Gastroesophageal sphincter (tissue), 4 donors: ENCODE measurements around the gene NPW. TPM values are rescaled to one million over a fixed set of nuclear protein-coding genes. Genes with fewer than 3 reads are reported as not detected.

Experiments used
- ATAC-seq: fragments of 150-250 bp; one replicate; pipeline ENCODE4 v1.9.1; 2016; ENCODE audit warnings: mild to moderate bottlenecking, moderate library complexity
- H3K27ac ChIP-seq, 4 donors: fragments of 200-600 bp; sonication (generic) in 3 of 4; 1 replicate in 3 of 4; 2 replicates in 1 of 4; pipeline ENCODE4 v1.5.1; 2016 to 2019
- H3K27me3 ChIP-seq: fragments of 200-600 bp; sonication (generic); one replicate; pipeline ENCODE4 v1.5.1; 2019
- H3K36me3 ChIP-seq, 2 donors: fragments of 200-600 bp; sonication (generic); one replicate each; pipeline ENCODE4 v1.5.1; 2019; ENCODE audit warnings: control low read depth in 1 of 2
- H3K4me1 ChIP-seq, 3 donors: fragments of 200-600 bp; sonication (generic); 1 replicate in 2 of 3; 2 replicates in 1 of 3; pipeline ENCODE4 v1.5.1; 2016 to 2019; ENCODE audit warnings: control low read depth in 2 of 3
- H3K4me3 ChIP-seq, 2 donors: fragments of 200-600 bp; sonication (generic); one replicate each; pipeline ENCODE4 v1.5.1; 2019; ENCODE audit warnings: mild to moderate bottlenecking in 1 of 2, moderate library complexity in 1 of 2
- H3K9me3 ChIP-seq, 3 donors: fragments of 200-600 bp; sonication (generic); one replicate each; pipeline ENCODE4 v1.5.1; 2017 to 2019; ENCODE audit warnings: control low read depth in 2 of 3
- EP300 ChIP-seq: sonication (generic); formaldehyde crosslinking; IDR thresholded peaks from one replicate; pipeline ENCODE4 v1.6.1; 2017; ENCODE audit warnings: antibody characterized with exemption, mild to moderate bottlenecking
- POLR2A ChIP-seq, 2 donors: fragments of 450-650 bp; IDR thresholded peaks; one replicate each; pipeline ENCODE4 v1.6.1; 2017; ENCODE audit warnings: antibody characterized with exemption in 2 of 2, mild to moderate bottlenecking in 2 of 2, moderate library complexity in 1 of 2
- POLR2AphosphoS5 ChIP-seq: sonication (generic); formaldehyde crosslinking; IDR thresholded peaks from one replicate; pipeline ENCODE4 v1.6.1; 2017; ENCODE audit warnings: antibody characterized with exemption
- WGBS, 2 donors: methylation state at CpG; one replicate each; pipeline ENCODE4 v1.1.5; 2018; ENCODE audit warnings: low coverage in 1 of 2; 5-methylcytosine and 5-hydroxymethylcytosine counted together
- total RNA-seq, 4 donors: library from RNA; depleted of rRNA; stranded (reverse); fragments of >200 nt; gene quantifications; one replicate each; pipeline ENCODE4 v1.1.0, GENCODE V29; 2016
- TF ChIP-seq, protein P1 (sequence below), 4 experiments: fragments of 200-600 bp in 2 of 4; fragments of 450-650 bp in 2 of 4; sonication (generic) in 1 of 4; IDR thresholded peaks; one replicate each; pipeline ENCODE4 v1.5.1; 2017 to 2019; ENCODE audit warnings: antibody characterized with exemption in 4 of 4, mild to moderate bottlenecking in 2 of 4, moderate library complexity in 2 of 4

NPW gene
- total RNA-seq, 4 donors from 2014 or later, result not detected

DNA sequence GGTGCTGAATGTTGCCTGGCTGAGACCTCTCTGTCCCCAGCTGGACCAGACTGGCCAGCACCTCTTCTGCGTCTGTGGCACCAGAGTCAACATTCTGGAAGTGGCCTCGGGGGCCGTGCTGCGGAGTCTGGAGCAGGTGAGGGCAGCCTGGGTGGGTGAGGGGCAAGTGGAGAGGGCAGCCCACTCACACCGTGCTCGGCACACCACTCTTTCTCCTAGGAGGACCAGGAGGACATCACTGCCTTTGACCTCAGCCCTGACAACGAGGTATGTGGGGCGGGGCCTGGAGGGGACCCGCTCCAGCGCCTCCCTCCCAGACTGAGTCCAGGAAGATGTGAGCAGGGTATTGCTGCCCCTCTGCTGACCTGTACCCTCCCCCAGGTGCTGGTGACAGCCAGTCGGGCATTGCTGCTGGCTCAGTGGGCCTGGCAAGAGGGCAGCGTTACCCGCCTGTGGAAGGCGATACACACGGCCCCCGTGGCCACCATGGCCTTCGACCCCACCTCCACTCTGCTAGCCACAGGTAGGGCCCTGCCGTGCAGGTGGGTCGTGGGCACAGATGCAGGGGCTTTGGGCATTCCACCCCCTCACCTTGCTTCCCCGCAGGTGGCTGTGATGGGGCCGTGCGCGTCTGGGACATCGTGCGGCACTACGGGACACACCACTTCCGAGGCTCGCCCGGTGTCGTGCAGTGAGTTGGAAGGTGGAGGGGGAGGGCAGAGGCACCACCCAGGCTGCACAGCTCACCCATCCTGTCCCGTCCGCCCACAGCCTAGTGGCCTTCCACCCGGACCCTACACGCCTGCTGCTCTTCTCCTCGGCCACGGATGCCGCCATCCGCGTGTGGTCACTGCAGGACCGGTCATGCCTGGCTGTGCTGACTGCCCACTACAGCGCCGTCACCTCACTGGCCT, 45.2 kb upstream of the NPW start:
- Histone ChIP-seq H3K27me3 (peaks cover 56% of the 10 kb centered on the region), H3K36me3 (peaks cover 0 to 56% of the 10 kb centered on the region in 2 donors), H3K9me3 (no peaks in the 10 kb centered on the region), H3K4me1 (peaks cover 0 to 43% (median 21%) of the 10 kb centered on the region in 3 donors), H3K27ac (no peak overlapping the region), H3K4me3 (no peak overlapping the region)
- TF ChIP-seq POLR2AphosphoS5, result no peak
- TF ChIP-seq EP300, result no peak
- TF ChIP-seq, protein P1, sequence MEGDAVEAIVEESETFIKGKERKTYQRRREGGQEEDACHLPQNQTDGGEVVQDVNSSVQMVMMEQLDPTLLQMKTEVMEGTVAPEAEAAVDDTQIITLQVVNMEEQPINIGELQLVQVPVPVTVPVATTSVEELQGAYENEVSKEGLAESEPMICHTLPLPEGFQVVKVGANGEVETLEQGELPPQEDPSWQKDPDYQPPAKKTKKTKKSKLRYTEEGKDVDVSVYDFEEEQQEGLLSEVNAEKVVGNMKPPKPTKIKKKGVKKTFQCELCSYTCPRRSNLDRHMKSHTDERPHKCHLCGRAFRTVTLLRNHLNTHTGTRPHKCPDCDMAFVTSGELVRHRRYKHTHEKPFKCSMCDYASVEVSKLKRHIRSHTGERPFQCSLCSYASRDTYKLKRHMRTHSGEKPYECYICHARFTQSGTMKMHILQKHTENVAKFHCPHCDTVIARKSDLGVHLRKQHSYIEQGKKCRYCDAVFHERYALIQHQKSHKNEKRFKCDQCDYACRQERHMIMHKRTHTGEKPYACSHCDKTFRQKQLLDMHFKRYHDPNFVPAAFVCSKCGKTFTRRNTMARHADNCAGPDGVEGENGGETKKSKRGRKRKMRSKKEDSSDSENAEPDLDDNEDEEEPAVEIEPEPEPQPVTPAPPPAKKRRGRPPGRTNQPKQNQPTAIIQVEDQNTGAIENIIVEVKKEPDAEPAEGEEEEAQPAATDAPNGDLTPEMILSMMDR (IDR thresholded peaks at IDR 0.05), result no peak
- TF ChIP-seq POLR2A (IDR thresholded peaks at IDR 0.05), result no peak
- no peak for ATAC-seq
- WGBS, 2 donors, result 88% methylated on average over 5 of the region's 42 CpGs; no CpG with 5 or more reads in 1 of the 2 donors

DNA sequence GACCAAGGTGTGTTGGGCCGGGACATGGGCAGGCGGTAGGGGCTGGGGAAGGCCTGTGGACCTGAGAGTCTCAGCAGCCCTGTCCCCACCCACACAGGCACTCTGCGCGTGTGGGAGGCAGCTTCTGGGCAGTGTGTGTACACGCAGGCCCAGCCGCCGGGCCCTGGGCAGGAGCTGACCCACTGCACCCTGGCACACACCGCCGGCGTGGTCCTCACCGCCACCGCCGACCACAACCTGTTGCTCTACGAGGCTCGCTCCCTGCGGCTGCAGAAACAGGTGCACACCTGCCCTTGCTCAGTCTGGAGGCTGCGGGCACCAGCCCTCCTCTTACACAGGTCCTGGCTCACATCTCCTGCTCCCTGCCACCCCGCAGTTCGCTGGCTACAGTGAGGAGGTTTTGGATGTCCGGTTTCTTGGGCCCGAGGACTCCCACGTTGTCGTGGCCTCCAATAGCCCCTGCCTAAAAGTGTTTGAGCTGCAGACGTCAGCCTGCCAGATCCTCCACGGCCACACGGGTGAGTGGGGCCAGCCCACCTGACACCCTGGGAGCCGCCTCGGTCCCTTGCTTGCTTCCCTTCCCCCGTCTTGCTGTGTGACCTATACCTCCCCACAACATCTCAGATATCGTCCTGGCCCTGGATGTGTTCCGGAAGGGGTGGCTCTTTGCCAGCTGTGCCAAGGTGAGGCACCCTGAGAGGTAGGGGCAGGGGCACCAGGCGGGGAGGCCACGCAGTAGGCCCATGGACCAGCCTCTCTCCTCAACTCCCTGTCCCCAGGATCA, 44.0 kb upstream of the NPW start:
- ATAC-seq, result no peak
- Histone ChIP-seq H3K36me3 (peaks cover 0 to 56% of the 10 kb centered on the region in 2 donors), H3K9me3 (no peaks in the 10 kb centered on the region), H3K4me3 (no peak overlapping the region), H3K27ac (no peak overlapping the region), H3K4me1 (peaks cover 0 to 53% (median 21%) of the 10 kb centered on the region in 3 donors), H3K27me3 (peaks cover 68% of the 10 kb centered on the region)
- TF ChIP-seq POLR2A (IDR thresholded peaks at IDR 0.05) (no peak), EP300 (no peak), POLR2AphosphoS5 (no peak)
- TF ChIP-seq, protein P1 (IDR thresholded peaks at IDR 0.05), result no peak
- 80% methylated on average over 3 of the region's 33 CpGs; no CpG with 5 or more reads in 1 of the 2 donors for WGBS, 2 donors

DNA sequence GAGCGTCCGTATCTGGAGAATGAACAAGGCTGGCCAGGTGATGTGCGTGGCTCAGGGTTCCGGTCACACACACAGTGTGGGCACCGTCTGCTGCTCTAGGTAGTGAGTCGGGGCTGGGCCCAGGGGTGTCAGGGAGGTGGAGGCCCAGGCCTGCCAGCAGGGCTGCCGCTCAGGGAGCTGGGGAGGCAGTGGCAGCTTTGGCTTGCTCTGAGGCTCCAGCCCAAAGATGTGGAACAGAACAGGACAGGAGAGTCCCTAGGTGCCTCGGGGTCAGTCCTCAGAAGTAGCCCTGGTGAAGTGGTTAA, 43.4 kb upstream of the NPW start:
- TF ChIP-seq POLR2AphosphoS5, result no peak
- TF ChIP-seq, protein P1 (IDR thresholded peaks at IDR 0.05), result no peak
- TF ChIP-seq POLR2A (IDR thresholded peaks at IDR 0.05), result no peak
- no peak for TF ChIP-seq EP300
- no peak for ATAC-seq
- no peak overlapping the region for H3K27ac ChIP-seq
- H3K4me3 ChIP-seq, result no peak overlapping the region
- no CpG with 5 or more reads among the region's 8 CpGs for WGBS, 2 donors
- peaks cover 0 to 56% of the 10 kb centered on the region in 2 donors for H3K36me3 ChIP-seq
- peaks cover 74% of the 10 kb centered on the region for H3K27me3 ChIP-seq
- no peaks in the 10 kb centered on the region for H3K9me3 ChIP-seq
- peaks cover 0 to 48% (median 18%) of the 10 kb centered on the region in 3 donors for H3K4me1 ChIP-seq

DNA sequence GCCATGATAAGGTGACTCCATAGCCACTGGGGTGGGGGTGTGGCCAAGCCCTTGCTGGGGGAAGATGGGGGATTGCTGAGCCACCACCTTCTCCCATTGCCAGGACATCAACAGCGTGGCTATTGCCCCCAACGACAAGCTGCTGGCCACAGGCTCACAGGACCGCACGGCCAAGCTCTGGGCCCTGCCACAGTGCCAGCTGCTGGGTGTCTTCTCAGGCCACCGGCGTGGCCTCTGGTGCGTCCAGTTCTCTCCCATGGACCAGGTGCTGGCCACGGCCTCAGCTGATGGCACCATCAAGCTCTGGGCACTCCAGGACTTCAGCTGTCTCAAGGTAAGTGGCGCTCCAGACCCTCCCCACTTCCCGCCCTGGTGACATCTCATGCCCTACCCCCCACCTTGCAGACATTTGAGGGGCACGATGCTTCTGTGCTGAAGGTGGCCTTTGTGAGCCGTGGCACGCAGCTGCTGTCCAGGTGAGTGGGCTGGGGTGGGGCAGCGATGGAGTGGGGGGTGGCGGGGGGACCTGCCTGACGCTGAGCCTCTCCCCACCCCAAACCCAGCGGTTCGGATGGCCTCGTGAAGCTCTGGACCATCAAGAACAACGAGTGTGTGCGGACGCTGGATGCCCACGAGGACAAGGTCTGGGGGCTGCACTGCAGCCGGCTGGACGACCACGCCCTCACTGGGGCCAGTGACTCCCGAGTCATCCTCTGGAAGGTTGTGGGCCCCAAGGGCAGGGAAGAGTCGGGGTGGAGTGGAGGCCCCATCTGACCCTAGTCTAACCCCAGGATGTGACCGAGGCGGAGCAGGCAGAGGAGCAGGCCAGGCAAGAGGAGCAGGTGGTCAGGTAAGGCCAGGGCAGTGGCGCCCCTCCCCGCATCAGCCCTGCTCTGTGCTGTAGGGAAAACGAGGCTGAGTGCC, 42.4 kb upstream of the NPW start:
- Histone ChIP-seq H3K36me3 (peaks cover 0 to 56% of the 10 kb centered on the region in 2 donors), H3K27ac (no peak overlapping the region), H3K4me3 (no peak overlapping the region), H3K27me3 (peaks cover 84% of the 10 kb centered on the region), H3K9me3 (no peaks in the 10 kb centered on the region), H3K4me1 (peaks cover 0 to 44% (median 16%) of the 10 kb centered on the region in 3 donors)
- no peak for ATAC-seq
- TF ChIP-seq POLR2A (IDR thresholded peaks at IDR 0.05), result no peak
- TF ChIP-seq, protein P1 (IDR thresholded peaks at IDR 0.05), result no peak
- TF ChIP-seq EP300, result no peak
- TF ChIP-seq POLR2AphosphoS5, result no peak
- WGBS, 2 donors, result 100% methylated on average over 3 of the region's 33 CpGs; no CpG with 5 or more reads in 1 of the 2 donors
